ENCODE data around the gene CBLB.

The CBLB gene

DNA sequence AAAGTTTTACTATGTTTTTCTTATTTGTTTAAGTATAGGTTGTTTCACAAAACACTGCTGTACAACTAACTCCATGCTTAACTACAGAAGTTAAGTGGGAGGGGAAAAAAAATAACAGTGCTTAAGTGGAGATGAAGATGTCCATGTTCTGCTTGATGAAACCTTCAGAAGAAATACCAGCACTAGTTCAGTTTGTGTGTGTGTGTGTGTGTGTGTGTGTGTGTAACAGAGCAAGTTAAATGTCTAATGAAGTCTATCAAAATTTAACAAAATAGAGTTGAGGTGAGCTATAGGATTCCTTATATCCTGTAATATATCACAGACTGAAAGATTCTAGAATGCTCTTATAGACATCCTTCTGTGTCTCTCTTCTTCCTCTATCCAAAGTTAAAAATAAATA is 44.1 kb upstream of the CBLB start:
- Histone ChIP-seq H4K8ac (ENCODE audit: low read depth, low read length) (no peak overlapping the region), H2BK15ac (ENCODE audit: low read length) (no peak overlapping the region), H2AK5ac (ENCODE audit: low read depth, low read length) (no peak overlapping the region), H2AFZ (ENCODE audit: low read length) (no peak overlapping the region), H3K4ac (ENCODE audit: low read length) (no peak overlapping the region), H3K9me3 (replicated peaks in 1 of 2; ENCODE audit: control insufficient read depth in 2 of 2, insufficient read depth in 1 of 2, low read depth in 1 of 2, low read length in 2 of 2) (peaks cover 0 to 5% of the 10 kb centered on the region in 2 donors), H3K9ac (ENCODE audit: low read depth, low read length, poor library complexity) (no peak overlapping the region), H3K23ac (ENCODE audit: low read depth, low read length, poor library complexity) (no peak overlapping the region), H3K14ac (ENCODE audit: low read length) (no peak overlapping the region), H3K27ac (replicated peaks; ENCODE audit: low read length) (no peak overlapping the region), H2BK5ac (ENCODE audit: low read length) (no peak overlapping the region), H2BK12ac (ENCODE audit: low read length) (no peak overlapping the region), H3K27me3 (ENCODE audit: control insufficient read depth in 3 of 3, insufficient read depth in 3 of 3, low read depth in 1 of 3, low read length in 3 of 3) (no peaks in the 10 kb centered on the region), H4K91ac (ENCODE audit: low read depth, low read length, poor library complexity) (no peak overlapping the region), H3K18ac (ENCODE audit: low read length) (no peak overlapping the region), H3K4me1 (ENCODE audit: control insufficient read depth in 2 of 2, insufficient read depth in 1 of 2, low read depth in 1 of 2, low read length in 2 of 2) (no peaks in the 10 kb centered on the region), H3K36me3 (replicated peaks in 1 of 2; ENCODE audit: control insufficient read depth in 2 of 2, insufficient read depth in 2 of 2, low read length in 2 of 2) (no peaks in the 10 kb centered on the region), H3K4me3 (ENCODE audit: low read length in 2 of 2) (no peak overlapping the region), H3K4me2 (ENCODE audit: insufficient read depth, low read length, poor library complexity, severe bottlenecking) (no peak overlapping the region), H2BK120ac (ENCODE audit: low read depth, low read length) (no peak overlapping the region), H3K79me1 (ENCODE audit: low read depth, low read length) (no peaks in the 10 kb centered on the region)
- no peak for DNase-seq (ENCODE audit: low spot score)

GRCh38 chr3:105911496-105911895 is 42.7 kb upstream of the CBLB start:
- no peak overlapping the region for H4K8ac ChIP-seq (ENCODE audit: low read depth, low read length)
- no peak overlapping the region for H3K4me3 ChIP-seq (ENCODE audit: low read length in 2 of 2)
- no peak overlapping the region for H2BK12ac ChIP-seq (ENCODE audit: low read length)
- no peak overlapping the region for H3K27ac ChIP-seq (replicated peaks; ENCODE audit: low read length)
- peaks cover 0 to 2% of the 10 kb centered on the region in 2 donors for H3K36me3 ChIP-seq (replicated peaks in 1 of 2; ENCODE audit: control insufficient read depth in 2 of 2, insufficient read depth in 2 of 2, low read length in 2 of 2)
- H2BK120ac ChIP-seq (ENCODE audit: low read depth, low read length): no peak overlapping the region
- H3K9me3 ChIP-seq (replicated peaks in 1 of 2; ENCODE audit: control insufficient read depth in 2 of 2, insufficient read depth in 1 of 2, low read depth in 1 of 2, low read length in 2 of 2): peaks cover 2 to 5% of the 10 kb centered on the region in 2 donors
- no peak overlapping the region for H3K4me2 ChIP-seq (ENCODE audit: insufficient read depth, low read length, poor library complexity, severe bottlenecking)
- no peak overlapping the region for H2AFZ ChIP-seq (ENCODE audit: low read length)
- H3K23ac ChIP-seq (ENCODE audit: low read depth, low read length, poor library complexity): no peak overlapping the region
- no peak overlapping the region for H3K4ac ChIP-seq (ENCODE audit: low read length)
- H3K18ac ChIP-seq (ENCODE audit: low read length): no peak overlapping the region
- H2BK15ac ChIP-seq (ENCODE audit: low read length): no peak overlapping the region
- H2BK5ac ChIP-seq (ENCODE audit: low read length): no peak overlapping the region
- H2AK5ac ChIP-seq (ENCODE audit: low read depth, low read length): no peak overlapping the region
- H3K27me3 ChIP-seq (ENCODE audit: control insufficient read depth in 3 of 3, insufficient read depth in 3 of 3, low read depth in 1 of 3, low read length in 3 of 3): no peaks in the 10 kb centered on the region
- no peak overlapping the region for H4K91ac ChIP-seq (ENCODE audit: low read depth, low read length, poor library complexity)
- no peak for DNase-seq (ENCODE audit: low spot score)
- H3K4me1 ChIP-seq (ENCODE audit: control insufficient read depth in 2 of 2, insufficient read depth in 1 of 2, low read depth in 1 of 2, low read length in 2 of 2): no peaks in the 10 kb centered on the region
- H3K14ac ChIP-seq (ENCODE audit: low read length): no peak overlapping the region
- no peak overlapping the region for H3K9ac ChIP-seq (ENCODE audit: low read depth, low read length, poor library complexity)
- no peaks in the 10 kb centered on the region for H3K79me1 ChIP-seq (ENCODE audit: low read depth, low read length)

DNA sequence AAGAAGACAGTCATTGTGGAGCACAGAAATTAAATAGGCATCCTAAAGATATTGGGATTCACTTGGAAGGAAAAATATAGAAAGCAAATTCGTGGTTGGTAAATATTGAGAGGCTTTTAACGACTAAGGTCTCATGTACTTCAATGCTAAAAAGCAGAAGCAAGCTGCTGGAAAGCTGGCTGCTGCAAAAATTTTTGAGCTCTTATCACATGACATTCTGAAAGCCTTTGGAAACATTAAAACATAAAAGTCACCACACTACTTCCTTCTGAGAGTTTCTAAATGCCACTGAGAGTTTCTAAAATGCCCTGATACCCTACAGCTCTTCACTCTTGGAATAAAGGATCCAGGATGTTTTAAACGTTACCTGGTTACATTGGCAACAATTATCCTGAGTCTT is 39.0 kb upstream of the CBLB start:
- Histone ChIP-seq H3K14ac (ENCODE audit: low read length) (no peak overlapping the region), H2AK5ac (ENCODE audit: low read depth, low read length) (no peak overlapping the region), H3K9me3 (replicated peaks in 1 of 2; ENCODE audit: control insufficient read depth in 2 of 2, insufficient read depth in 1 of 2, low read depth in 1 of 2, low read length in 2 of 2) (peaks cover 0 to 2% of the 10 kb centered on the region in 2 donors), H3K27me3 (ENCODE audit: control insufficient read depth in 3 of 3, insufficient read depth in 3 of 3, low read depth in 1 of 3, low read length in 3 of 3) (no peaks in the 10 kb centered on the region), H3K23ac (ENCODE audit: low read depth, low read length, poor library complexity) (no peak overlapping the region), H4K91ac (ENCODE audit: low read depth, low read length, poor library complexity) (no peak overlapping the region), H4K8ac (ENCODE audit: low read depth, low read length) (no peak overlapping the region), H3K18ac (ENCODE audit: low read length) (no peak overlapping the region), H3K4me1 (ENCODE audit: control insufficient read depth in 2 of 2, insufficient read depth in 1 of 2, low read depth in 1 of 2, low read length in 2 of 2) (no peaks in the 10 kb centered on the region), H2BK5ac (ENCODE audit: low read length) (no peak overlapping the region), H3K27ac (replicated peaks; ENCODE audit: low read length) (no peak overlapping the region), H3K79me1 (ENCODE audit: low read depth, low read length) (no peaks in the 10 kb centered on the region), H2BK12ac (ENCODE audit: low read length) (no peak overlapping the region), H3K4me2 (ENCODE audit: insufficient read depth, low read length, poor library complexity, severe bottlenecking) (no peak overlapping the region), H2BK120ac (ENCODE audit: low read depth, low read length) (no peak overlapping the region), H3K9ac (ENCODE audit: low read depth, low read length, poor library complexity) (no peak overlapping the region), H3K4ac (ENCODE audit: low read length) (no peak overlapping the region), H2AFZ (ENCODE audit: low read length) (no peak overlapping the region), H2BK15ac (ENCODE audit: low read length) (no peak overlapping the region), H3K4me3 (ENCODE audit: low read length in 2 of 2) (no peak overlapping the region), H3K36me3 (replicated peaks in 1 of 2; ENCODE audit: control insufficient read depth in 2 of 2, insufficient read depth in 2 of 2, low read length in 2 of 2) (peaks cover 0 to 2% of the 10 kb centered on the region in 2 donors)
- DNase-seq (ENCODE audit: low spot score): no peak
- no CpG with 5 or more reads among the region's 3 CpGs for WGBS, 2 donors (ENCODE audit: extremely low coverage in 2 of 2, insufficient read length in 2 of 2, insufficient replicate concordance in 1 of 2)

DNA sequence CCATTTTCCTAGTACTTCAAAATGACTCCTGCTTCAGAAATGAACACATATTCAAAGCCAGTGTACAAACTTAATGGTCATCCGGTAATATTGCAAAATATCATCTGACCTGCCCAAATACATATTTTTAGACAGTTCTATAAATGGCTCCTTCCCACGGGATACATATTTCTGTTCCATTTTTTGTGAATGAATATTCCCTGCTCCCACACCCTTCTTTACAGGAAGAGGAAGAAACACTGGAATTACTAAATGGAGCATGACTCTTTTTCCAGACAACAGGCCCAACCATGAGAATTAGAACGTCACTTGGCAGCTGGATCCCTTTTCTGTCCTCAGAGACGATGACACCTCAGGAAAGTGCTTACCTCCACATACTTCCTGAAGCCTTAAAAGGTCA is 38.0 kb upstream of the CBLB start:
- Histone ChIP-seq H3K4me1 (ENCODE audit: control insufficient read depth in 2 of 2, insufficient read depth in 1 of 2, low read depth in 1 of 2, low read length in 2 of 2) (no peaks in the 10 kb centered on the region), H2BK12ac (ENCODE audit: low read length) (no peak overlapping the region), H2AFZ (ENCODE audit: low read length) (no peak overlapping the region), H3K27me3 (ENCODE audit: control insufficient read depth in 3 of 3, insufficient read depth in 3 of 3, low read depth in 1 of 3, low read length in 3 of 3) (no peaks in the 10 kb centered on the region), H3K14ac (ENCODE audit: low read length) (no peak overlapping the region), H3K23ac (ENCODE audit: low read depth, low read length, poor library complexity) (no peak overlapping the region), H2BK15ac (ENCODE audit: low read length) (no peak overlapping the region), H2BK120ac (ENCODE audit: low read depth, low read length) (no peak overlapping the region), H3K36me3 (replicated peaks in 1 of 2; ENCODE audit: control insufficient read depth in 2 of 2, insufficient read depth in 2 of 2, low read length in 2 of 2) (peaks cover 0 to 2% of the 10 kb centered on the region in 2 donors), H3K18ac (ENCODE audit: low read length) (no peak overlapping the region), H3K27ac (replicated peaks; ENCODE audit: low read length) (no peak overlapping the region), H3K4me2 (ENCODE audit: insufficient read depth, low read length, poor library complexity, severe bottlenecking) (no peak overlapping the region), H3K4ac (ENCODE audit: low read length) (no peak overlapping the region), H3K9me3 (replicated peaks in 1 of 2; ENCODE audit: control insufficient read depth in 2 of 2, insufficient read depth in 1 of 2, low read depth in 1 of 2, low read length in 2 of 2) (peaks cover 0 to 2% of the 10 kb centered on the region in 2 donors), H2BK5ac (ENCODE audit: low read length) (no peak overlapping the region), H3K9ac (ENCODE audit: low read depth, low read length, poor library complexity) (no peak overlapping the region), H2AK5ac (ENCODE audit: low read depth, low read length) (no peak overlapping the region), H3K79me1 (ENCODE audit: low read depth, low read length) (no peaks in the 10 kb centered on the region), H4K91ac (ENCODE audit: low read depth, low read length, poor library complexity) (no peak overlapping the region), H4K8ac (ENCODE audit: low read depth, low read length) (no peak overlapping the region), H3K4me3 (ENCODE audit: low read length in 2 of 2) (no peak overlapping the region)
- DNase-seq (ENCODE audit: low spot score): no peak
- no CpG with 5 or more reads among the region's 4 CpGs for WGBS, 2 donors (ENCODE audit: extremely low coverage in 2 of 2, insufficient read length in 2 of 2, insufficient replicate concordance in 1 of 2)
